ENCODE data around the gene CCDC194.

DNA sequence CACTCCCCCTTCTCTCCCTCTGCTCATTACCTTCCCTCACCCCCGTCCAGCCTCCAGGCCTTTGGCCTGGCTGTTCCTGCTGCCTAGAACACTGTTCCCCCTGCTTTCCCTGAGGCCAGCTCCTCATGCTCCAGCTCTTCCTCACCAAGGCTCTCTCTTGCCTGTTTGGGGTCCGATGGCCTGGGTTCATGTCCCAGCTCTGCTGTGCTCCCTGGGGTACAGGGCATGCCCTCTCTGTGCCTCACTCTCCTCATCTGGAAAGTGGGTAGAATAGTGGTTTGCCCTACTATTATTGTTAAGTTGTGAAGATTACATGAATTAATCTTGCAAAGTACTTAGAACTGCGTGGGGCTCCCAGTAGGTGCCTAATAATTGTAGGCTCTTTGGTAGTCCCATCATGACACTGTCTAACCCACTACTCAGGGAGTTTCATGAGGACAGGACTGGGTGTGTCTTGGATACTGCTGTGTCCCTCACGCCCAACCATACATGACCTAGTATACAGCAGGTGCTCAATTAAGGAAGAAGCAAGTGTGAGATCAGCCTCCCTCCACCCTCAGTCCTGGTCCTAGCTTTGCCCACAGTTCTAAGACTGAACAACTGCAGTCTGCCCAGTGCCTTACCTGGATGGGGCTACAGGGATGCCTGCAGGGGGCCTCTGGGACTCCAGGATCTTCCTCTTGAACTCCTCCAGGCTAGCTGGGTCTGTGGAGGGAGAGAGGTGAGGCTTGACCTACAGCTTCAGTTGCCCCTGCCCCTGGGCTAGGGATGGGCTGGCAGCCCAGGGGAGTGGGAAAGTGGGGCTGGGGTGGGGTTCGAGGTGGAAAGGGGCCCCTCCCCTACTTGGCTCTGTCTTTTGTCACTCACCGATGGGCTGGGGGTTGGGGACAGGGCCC, 33.8 kb downstream of the CCDC194 start:
- TF ChIP-seq CTCF (IDR thresholded peaks at IDR 0.05) (no peak), POLR2A (IDR thresholded peaks at IDR 0.05) (no peak)

All from right lobe of liver (tissue), 4 donors.